Cerebellar nuclear complex (tissue), 1 donor: ENCODE measurements around the gene NTNG1.

Source experiments
- DNase-seq, 2 experiments: peaks; one replicate each; lab custom pipeline; 2025; lab: John Stamatoyannopoulos, UW

NTNG1 gene

GRCh38 chr1:107404756-107405155 is 263.9 kb downstream of the NTNG1 start:
- DNase-seq: no peak

GRCh38 chr1:107405236-107405635 is 264.4 kb downstream of the NTNG1 start:
- DNase-seq: no peak

GRCh38 chr1:107407011-107407410 is 266.2 kb downstream of the NTNG1 start:
- no peak for DNase-seq

GRCh38 chr1:107413546-107413945 is 272.7 kb downstream of the NTNG1 start:
- DNase-seq: no peak

GRCh38 chr1:107413951-107414350 is 273.1 kb downstream of the NTNG1 start:
- no peak for DNase-seq

- DNase-seq: no peak
Observed at GRCh38 chr1:107414550-107414949, 273.7 kb downstream of the NTNG1 start.

GRCh38 chr1:107415241-107415640 is 274.4 kb downstream of the NTNG1 start:
- no peak for DNase-seq

GRCh38 chr1:107419003-107419402 is 278.2 kb downstream of the NTNG1 start:
- no peak for DNase-seq

GRCh38 chr1:107422901-107423300 is 282.1 kb downstream of the NTNG1 start:
- DNase-seq: no peak

- no peak for DNase-seq
Observed at GRCh38 chr1:107430540-107431228, 289.8 kb downstream of the NTNG1 start.

GRCh38 chr1:107432108-107432507 is 291.3 kb downstream of the NTNG1 start:
- DNase-seq: no peak

GRCh38 chr1:107433068-107433467 is 292.2 kb downstream of the NTNG1 start:
- no peak for DNase-seq

- no peak for DNase-seq
Observed at GRCh38 chr1:107433635-107434360, 293.0 kb downstream of the NTNG1 start.

- no peak for DNase-seq
Observed at GRCh38 chr1:107434361-107434693, 293.5 kb downstream of the NTNG1 start.

GRCh38 chr1:107436552-107437241 is 295.9 kb downstream of the NTNG1 start:
- DNase-seq: no peak

- no peak for DNase-seq
Observed at GRCh38 chr1:107439567-107439966, 298.7 kb downstream of the NTNG1 start.

GRCh38 chr1:107442551-107442950 is 301.7 kb downstream of the NTNG1 start:
- DNase-seq: no peak

- no peak for DNase-seq
Observed at GRCh38 chr1:107443027-107443426, 302.2 kb downstream of the NTNG1 start.

GRCh38 chr1:107443860-107444259 is 303.0 kb downstream of the NTNG1 start:
- no peak for DNase-seq

- no peak for DNase-seq
Observed at GRCh38 chr1:107444302-107444701, 303.5 kb downstream of the NTNG1 start.

GRCh38 chr1:107449326-107449725 is 308.5 kb downstream of the NTNG1 start:
- DNase-seq: peak; percentile 11 to 78

GRCh38 chr1:107450899-107451664 is 310.2 kb downstream of the NTNG1 start:
- no peak for DNase-seq
